Measurements from ENCODE around the gene FAM227B.
"Not testable (repeated sequence)": the region's sequence is repeated elsewhere in the genome, so short reads cannot be mapped to it uniquely, and the experiment has no call there.

The FAM227B gene

DNA sequence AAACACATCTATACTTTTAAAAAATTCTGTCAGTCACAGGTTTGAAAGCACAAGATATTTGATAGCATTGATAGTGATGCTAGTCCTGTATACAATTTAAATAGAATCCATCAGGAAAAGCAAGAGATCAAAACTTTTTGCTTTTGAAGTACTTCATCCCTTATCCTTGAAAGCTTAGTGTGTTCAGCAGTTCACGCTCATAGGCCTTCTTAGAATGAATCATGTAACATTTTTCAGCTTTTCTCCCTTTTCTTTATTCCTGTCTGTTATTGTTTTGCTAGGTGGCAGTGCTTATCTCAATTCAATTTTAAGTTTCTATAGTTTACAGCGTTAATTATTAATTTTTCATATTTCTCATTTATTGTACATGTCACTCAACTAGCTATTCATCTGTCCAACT, 128.5 kb downstream of the FAM227B start:
- DNase-seq = no peak

DNA sequence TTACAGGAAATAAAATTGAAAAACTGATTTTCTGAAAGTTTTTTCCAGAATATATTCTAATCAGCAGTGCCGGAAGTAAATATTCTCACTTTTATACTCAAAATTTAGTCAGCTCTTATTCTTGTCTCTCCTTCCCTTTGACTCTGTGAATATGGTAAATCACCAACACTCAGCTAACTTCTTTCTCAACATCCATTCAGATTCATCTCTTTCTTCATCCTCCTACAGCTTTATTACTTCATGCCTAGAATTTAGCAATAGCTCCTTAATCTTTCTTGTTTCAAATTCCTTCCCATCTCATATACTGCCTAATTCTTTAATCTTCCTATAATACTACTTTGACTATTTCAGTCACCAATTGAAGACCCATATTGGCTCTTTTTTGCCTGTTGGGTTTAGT, 129.7 kb downstream of the FAM227B start:
- DNase-seq = no peak

DNA sequence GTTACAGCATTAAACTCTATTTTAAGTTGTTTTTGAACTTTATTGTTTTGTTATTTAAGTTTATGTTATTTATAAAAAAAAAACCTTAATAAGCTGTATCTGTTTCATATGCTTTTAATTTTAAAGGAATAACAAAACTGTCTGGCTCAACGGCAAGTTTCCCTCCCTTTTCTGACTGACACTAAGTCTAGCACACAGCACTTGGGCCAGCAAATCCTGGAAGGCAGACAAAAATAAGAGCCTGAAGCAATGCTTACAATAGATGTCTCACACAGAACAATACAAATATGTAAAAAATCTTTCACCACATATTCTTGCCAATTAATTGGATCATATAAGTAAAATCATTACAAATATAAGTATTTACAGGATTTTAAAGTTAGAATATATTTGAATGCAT, 135.2 kb downstream of the FAM227B start:
- DNase-seq = not testable (repeated sequence)

GRCh38 chr15:49478982-49479381, 141.6 kb downstream of the FAM227B start:
- not testable (repeated sequence) for DNase-seq

DNA sequence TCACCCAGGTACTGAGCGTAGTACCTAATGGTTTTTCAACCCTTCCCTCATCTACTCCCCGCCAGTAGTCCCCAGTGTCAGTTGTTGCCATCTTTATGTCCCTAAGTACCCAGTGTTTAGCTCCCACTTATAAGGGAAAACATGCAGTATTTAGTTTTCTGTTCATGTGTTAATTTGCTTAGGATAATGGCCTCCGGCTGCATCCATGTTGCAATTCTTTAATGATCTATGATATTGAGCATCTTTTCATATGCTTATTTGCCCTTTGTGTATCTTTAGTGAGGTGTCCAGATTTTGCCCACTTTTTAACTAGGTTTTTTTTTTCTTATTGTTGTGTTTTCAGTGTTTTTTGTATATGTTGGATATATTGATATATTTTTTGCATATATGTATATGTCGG, 142.6 kb downstream of the FAM227B start:
- not testable (repeated sequence) for DNase-seq

DNA sequence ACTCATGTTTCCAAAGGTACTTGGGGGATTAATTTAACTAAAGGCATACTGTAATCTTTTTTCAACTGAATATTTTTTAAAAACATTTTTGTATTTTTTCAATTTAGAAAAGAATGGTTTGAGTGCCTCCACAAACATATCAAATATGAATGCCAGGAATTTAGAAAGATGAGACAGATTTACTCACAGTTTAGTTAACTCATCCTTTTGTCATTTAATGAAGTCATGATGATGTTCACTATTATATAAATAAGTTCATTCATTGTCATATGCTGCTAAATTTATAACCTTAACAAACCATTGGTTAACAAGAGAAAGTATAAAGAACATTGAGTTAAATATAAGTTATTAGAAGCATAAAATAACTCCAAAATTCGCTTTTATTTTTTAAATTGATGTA, 147.6 kb downstream of the FAM227B start:
- DNase-seq = no peak

DNA sequence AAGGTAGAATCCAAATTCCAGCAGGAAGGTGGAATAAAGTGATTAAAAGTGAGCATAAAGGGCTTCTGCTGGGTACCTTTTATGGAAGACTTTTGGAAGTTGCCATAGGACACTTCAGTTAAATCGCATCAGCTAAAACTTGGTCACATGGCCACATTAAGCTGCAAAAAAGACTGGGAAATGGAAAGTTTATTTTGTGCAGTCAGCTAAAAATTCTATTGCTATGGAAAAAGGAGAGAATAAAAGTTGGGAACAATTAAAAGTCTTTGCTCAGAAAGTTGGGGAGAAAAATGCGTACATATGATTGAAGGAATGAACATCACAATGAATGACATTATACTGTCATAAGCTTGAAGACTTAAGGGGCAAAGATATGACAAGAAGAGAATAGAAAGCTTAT, 148.3 kb downstream of the FAM227B start:
- no peak for DNase-seq

- no peak for DNase-seq
Observed at GRCh38 chr15:49471733-49472132, 148.9 kb downstream of the FAM227B start.

- not testable (repeated sequence) for DNase-seq
Observed at GRCh38 chr15:49471248-49471647, 149.4 kb downstream of the FAM227B start.

DNA sequence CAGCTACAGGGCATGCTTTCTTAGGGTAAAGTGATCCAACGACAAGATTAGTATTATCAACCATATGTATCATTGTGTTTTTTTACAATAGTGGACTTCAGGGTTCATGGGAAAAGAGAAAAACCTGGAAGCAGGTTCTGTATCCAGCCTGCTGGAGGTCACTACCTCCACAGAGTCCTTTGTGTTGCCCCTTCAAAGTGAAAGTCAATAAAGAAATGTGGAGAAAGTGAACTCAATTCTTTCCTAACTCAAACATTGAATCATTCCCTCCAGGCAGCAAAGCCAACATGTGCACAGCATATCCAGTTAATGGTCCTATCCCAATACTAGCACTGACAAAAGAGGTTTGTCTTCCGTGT, 152.2 kb downstream of the FAM227B start:
- DNase-seq = no peak

DNA sequence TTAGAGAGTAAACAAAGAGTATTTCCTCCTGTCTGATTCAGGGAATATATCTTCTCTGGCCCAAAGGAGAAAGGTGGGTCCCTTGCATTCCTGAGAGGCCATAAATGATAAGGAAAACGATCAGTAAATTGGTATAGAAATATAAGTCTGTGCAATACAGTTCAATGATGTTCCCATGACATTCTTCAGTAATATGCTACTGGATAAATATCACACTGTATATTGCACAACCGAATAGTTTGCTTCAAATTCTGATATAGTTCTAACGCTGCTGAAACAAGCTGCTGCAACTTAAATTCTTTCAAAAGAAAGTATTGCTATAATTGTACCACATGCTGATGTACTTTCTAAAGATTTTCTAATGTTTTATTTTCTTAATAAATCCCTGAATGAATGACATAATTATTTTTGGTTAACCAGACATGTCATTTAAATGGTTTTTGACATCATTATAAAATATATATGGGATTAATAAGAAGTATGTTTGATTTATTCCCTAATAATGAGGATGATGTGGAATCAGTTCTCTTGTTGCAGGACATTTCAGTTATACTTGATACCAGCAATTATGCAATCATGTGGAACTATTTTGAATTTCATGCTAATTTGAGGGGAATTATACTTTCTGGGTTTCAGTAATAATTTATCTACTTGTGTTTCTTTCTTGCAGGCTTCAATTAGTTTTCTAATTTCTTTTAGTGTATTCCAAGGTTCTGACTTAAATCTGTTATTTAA, 152.7 kb downstream of the FAM227B start:
- DNase-seq = no peak

- no peak for DNase-seq
Observed at GRCh38 chr15:49466119-49466518, 154.5 kb downstream of the FAM227B start.

GRCh38 chr15:49464522-49464921, 156.1 kb downstream of the FAM227B start:
- no peak for DNase-seq

GRCh38 chr15:49462232-49462844, 158.3 kb downstream of the FAM227B start:
- DNase-seq = no peak

DNA sequence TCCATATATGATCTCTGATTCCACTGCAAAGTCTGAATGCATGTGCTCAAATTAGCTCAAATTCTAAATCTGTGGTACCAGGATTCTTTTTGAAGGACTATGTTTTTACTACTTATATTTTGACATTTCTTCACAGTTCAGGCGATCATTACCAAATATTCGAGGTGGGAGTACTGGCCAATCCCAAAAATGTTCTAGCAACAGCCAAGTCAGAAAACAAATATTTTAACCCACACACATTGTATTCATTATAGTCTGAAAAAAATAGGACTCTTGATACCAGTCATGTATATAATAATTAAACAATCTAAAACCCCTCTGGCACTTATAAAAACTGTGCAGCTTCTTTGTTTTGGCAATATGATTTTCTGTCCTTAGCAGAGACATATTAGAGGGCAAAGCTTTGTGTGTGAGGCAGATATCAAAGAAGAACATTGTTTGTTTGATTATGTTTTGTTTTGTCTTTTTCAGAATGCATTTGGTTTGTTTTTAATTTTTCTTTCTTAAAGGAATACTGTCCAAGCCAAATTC, 160.1 kb downstream of the FAM227B start:
- no peak for DNase-seq

DNA sequence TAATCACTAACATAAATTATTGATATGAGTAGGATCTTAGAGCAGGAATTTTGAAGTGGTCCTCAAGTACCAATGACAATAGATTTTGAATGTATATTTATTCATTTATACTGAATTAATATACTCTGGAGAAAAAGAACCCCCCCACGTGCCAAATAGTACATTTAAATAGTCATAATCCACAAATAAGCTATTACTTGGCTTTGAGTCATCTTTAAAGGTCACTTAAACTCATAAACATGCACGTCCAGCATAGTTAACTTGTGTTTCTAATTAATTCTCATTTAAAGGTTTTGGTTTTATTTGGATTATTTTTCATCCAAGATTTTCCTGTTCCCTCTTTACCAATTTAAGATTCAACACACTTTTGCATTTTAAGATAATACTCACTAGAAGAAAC, 162.5 kb downstream of the FAM227B start:
- no peak for DNase-seq

DNA sequence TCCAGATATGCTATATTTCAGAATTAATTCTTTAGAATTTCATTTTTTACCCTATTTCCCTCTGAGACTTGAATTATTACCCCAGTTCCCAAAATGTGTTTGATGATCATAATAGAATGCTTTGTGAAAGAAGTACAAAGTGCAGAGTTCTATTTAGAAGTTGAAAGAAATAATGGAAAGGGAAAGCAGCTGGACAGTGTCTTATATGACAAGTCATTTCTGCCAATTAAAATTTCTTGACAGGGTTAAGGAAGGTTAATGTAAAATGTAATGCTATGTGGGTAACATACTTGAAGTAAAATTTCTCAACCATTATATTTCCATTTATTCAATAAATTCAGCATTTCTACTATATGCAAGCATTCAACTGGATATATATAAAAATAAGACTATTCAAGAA, 164.5 kb downstream of the FAM227B start:
- DNase-seq = no peak

GRCh38 chr15:49452595-49452994, 168.0 kb downstream of the FAM227B start:
- no peak for DNase-seq

DNA sequence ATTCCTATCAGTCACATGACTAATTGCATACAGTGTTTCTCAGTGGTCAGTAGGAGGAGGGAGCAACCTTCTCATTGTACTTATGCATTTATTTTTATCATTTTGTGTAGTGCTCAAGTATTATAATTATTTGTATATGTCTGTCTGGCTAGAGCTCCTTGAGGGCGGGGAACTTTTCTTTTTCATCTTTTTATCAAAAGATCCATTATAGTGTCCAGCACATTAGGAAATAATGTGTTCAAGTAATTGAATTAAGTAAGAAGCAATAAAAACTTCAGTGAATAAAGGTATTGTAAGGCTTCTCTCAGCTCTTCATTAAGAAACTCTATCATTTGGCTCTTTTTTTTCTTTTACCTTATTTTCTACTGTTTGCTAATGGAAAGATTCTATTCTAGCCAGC, 178.8 kb downstream of the FAM227B start:
- DNase-seq = no peak

DNA sequence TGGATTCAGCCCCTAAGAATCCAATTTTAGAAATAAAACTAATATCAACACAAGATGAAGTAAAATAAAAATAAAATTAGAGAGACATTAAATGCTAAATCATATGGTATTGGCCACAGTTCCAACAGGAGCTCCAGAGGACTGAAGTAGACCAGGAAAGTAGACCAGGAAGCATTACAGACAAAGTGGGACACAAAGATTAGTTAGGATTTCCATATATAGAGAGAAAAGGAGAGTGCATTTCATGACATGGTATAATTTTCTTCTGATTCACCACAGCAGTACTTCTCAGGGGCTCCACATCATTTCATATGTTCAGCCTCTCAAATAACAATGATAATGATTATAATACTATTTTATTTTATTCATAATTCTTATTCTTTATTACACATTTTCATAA, 179.3 kb downstream of the FAM227B start:
- DNase-seq = no peak

GRCh38 chr15:49439678-49440395, 180.8 kb downstream of the FAM227B start:
- DNase-seq = no peak

- no peak for DNase-seq
Observed at GRCh38 chr15:49438962-49439631, 181.5 kb downstream of the FAM227B start.

DNA sequence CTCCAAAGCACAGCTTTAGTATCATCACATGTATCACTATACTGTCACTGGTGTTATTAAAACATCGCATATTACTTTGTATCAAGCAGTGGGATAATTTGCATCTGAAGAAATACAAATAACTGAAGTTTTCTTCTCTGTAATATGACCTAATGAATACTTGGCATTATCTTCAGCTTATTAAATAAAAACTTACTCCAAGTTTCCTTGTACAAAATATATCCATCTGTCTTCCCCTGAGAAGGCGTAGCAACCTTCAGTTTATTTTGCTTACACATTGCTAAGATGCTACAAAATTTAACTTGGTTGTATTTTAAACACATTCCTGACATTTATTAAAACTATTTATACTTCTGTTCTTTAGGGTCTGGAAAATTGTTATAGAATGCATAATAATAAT, 183.9 kb downstream of the FAM227B start:
- no peak for DNase-seq

Data from activated T-cell treated with anti-CD3 and anti-CD28 coated beads, Interleukin-2, amount 50 U/mL, for 1 hour (primary cell).